H1 (cell line): ENCODE results near the gene TNRC6B. TPM values are rescaled to one million over a fixed set of nuclear protein-coding genes. Genes with fewer than 3 reads are reported as not detected.

Experiments used
- SUZ12 ChIP-seq: fragments of 200-600 bp; sonication (generic); IDR thresholded peaks from 2 replicates; pipeline ENCODE4 v1.6.1; 2012; ENCODE audit warnings: mild to moderate bottlenecking, inconsistent platforms, low read length, moderate library complexity, mixed read lengths
- polyA plus RNA-seq, 7 experiments: library from polyadenylated mRNA; depleted of rRNA in 3 of 7; stranded (reverse) in 5 of 7; unstranded in 2 of 7; fragments of >200 nt in 5 of 7; fragments of 200-250 nt in 2 of 7; gene quantifications; 1 replicate in 5 of 7; 2 replicates in 1 of 7; 4 replicates in 1 of 7; pipeline versions ENCODE4 v1.2.1 to v1.2.3, GENCODE V29; 2011 to 2013; ENCODE audit warnings: missing spikeins in 2 of 7, mixed read lengths in 2 of 7
- total RNA-seq: library from RNA; stranded (reverse); fragmentation: NEBNext Ultra II Directional; extraction: Animal tissue kit (Norgen Biotek cat#: 25700); gene quantifications from 2 replicates; pipeline ENCODE4 v1.2.1, GENCODE V29; 2021
- TF ChIP-seq, protein P1 (sequence below): fragments of 300-600 bp; sonication (generic); IDR thresholded peaks from 2 replicates; pipeline ENCODE4 v1.7.1; 2012; ENCODE audit warnings: low read length, moderate library complexity, mild to moderate bottlenecking, inconsistent platforms; ENCODE audit not compliant: insufficient replicate concordance

Gene TNRC6B
- total and polyA plus RNA-seq, 2 of the 8 experiments (the other 6 are each of a cell fraction or from before 2014, with no cell fraction given): 12.5 to 48.9 TPM

DNA sequence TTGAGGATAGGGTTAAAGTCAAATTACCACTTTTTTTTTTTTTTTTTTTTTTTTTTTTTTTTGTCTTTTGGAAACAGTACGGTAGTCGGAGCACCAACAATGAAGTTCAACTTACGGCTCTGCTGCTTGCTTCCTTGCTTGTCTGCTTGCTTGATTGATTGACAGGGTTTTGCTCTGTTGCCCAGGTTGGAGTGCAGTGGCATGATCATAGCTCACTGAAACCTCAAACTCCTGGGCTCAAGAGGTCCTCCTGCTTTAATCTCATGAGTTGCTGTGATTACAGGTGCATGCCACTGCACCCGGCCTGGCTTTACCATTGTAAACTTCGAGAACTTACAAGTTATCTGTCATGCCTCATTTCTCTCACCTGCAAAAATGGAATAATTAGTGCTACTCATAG, 198.4 kb downstream of the TNRC6B start (continued):
- TF ChIP-seq, protein P1, sequence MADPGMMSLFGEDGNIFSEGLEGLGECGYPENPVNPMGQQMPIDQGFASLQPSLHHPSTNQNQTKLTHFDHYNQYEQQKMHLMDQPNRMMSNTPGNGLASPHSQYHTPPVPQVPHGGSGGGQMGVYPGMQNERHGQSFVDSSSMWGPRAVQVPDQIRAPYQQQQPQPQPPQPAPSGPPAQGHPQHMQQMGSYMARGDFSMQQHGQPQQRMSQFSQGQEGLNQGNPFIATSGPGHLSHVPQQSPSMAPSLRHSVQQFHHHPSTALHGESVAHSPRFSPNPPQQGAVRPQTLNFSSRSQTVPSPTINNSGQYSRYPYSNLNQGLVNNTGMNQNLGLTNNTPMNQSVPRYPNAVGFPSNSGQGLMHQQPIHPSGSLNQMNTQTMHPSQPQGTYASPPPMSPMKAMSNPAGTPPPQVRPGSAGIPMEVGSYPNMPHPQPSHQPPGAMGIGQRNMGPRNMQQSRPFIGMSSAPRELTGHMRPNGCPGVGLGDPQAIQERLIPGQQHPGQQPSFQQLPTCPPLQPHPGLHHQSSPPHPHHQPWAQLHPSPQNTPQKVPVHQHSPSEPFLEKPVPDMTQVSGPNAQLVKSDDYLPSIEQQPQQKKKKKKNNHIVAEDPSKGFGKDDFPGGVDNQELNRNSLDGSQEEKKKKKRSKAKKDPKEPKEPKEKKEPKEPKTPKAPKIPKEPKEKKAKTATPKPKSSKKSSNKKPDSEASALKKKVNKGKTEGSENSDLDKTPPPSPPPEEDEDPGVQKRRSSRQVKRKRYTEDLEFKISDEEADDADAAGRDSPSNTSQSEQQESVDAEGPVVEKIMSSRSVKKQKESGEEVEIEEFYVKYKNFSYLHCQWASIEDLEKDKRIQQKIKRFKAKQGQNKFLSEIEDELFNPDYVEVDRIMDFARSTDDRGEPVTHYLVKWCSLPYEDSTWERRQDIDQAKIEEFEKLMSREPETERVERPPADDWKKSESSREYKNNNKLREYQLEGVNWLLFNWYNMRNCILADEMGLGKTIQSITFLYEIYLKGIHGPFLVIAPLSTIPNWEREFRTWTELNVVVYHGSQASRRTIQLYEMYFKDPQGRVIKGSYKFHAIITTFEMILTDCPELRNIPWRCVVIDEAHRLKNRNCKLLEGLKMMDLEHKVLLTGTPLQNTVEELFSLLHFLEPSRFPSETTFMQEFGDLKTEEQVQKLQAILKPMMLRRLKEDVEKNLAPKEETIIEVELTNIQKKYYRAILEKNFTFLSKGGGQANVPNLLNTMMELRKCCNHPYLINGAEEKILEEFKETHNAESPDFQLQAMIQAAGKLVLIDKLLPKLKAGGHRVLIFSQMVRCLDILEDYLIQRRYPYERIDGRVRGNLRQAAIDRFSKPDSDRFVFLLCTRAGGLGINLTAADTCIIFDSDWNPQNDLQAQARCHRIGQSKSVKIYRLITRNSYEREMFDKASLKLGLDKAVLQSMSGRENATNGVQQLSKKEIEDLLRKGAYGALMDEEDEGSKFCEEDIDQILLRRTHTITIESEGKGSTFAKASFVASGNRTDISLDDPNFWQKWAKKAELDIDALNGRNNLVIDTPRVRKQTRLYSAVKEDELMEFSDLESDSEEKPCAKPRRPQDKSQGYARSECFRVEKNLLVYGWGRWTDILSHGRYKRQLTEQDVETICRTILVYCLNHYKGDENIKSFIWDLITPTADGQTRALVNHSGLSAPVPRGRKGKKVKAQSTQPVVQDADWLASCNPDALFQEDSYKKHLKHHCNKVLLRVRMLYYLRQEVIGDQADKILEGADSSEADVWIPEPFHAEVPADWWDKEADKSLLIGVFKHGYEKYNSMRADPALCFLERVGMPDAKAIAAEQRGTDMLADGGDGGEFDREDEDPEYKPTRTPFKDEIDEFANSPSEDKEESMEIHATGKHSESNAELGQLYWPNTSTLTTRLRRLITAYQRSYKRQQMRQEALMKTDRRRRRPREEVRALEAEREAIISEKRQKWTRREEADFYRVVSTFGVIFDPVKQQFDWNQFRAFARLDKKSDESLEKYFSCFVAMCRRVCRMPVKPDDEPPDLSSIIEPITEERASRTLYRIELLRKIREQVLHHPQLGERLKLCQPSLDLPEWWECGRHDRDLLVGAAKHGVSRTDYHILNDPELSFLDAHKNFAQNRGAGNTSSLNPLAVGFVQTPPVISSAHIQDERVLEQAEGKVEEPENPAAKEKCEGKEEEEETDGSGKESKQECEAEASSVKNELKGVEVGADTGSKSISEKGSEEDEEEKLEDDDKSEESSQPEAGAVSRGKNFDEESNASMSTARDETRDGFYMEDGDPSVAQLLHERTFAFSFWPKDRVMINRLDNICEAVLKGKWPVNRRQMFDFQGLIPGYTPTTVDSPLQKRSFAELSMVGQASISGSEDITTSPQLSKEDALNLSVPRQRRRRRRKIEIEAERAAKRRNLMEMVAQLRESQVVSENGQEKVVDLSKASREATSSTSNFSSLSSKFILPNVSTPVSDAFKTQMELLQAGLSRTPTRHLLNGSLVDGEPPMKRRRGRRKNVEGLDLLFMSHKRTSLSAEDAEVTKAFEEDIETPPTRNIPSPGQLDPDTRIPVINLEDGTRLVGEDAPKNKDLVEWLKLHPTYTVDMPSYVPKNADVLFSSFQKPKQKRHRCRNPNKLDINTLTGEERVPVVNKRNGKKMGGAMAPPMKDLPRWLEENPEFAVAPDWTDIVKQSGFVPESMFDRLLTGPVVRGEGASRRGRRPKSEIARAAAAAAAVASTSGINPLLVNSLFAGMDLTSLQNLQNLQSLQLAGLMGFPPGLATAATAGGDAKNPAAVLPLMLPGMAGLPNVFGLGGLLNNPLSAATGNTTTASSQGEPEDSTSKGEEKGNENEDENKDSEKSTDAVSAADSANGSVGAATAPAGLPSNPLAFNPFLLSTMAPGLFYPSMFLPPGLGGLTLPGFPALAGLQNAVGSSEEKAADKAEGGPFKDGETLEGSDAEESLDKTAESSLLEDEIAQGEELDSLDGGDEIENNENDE: no peak
- no peak for TF ChIP-seq SUZ12
